ENCODE results near the gene CAPZA2.
"Not testable (repeated sequence)": the region's sequence is repeated elsewhere in the genome, so short reads cannot be mapped to it uniquely, and the experiment has no call there.

The CAPZA2 gene

GRCh38 chr7:116862234-116862950, at the start of gene CAPZA2:
Gene CAPZA2 (plus strand): TSS chr7:116862587. CDS start chr7:116862612, 25 bp downstream.
- DNase-seq (ENCODE audit: low read depth) = peak; percentile 94

DNA sequence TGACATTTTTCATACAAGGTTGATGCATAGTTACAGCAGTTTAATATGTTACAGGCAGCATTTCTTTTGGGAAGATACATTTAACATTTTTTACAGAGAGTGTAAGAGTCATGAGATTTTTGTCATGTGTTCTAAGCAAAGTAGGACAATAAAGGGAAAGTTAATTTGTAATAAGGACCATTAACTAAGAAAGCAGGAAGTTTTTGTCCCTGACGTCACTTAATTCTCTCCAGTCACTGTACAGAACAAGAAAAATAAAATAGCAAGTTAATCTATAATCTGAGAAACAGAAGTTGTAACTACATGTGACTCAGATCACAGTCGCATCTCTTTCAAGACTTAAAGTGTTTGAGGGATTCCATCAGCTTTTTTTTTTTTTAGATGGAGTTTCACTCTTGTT, 49.5 kb upstream of the CAPZA2 start:
- no peak for DNase-seq (ENCODE audit: low read depth)

GRCh38 chr7:116813371-116813770, 49.0 kb upstream of the CAPZA2 start:
- DNase-seq (ENCODE audit: low read depth) = not testable (repeated sequence)

GRCh38 chr7:116815041-116815440, 47.3 kb upstream of the CAPZA2 start:
- no peak for DNase-seq (ENCODE audit: low read depth)

GRCh38 chr7:116820149-116820548, 42.2 kb upstream of the CAPZA2 start:
- no peak for DNase-seq (ENCODE audit: low read depth)

- not testable (repeated sequence) for DNase-seq (ENCODE audit: low read depth)
Measured at GRCh38 chr7:116821647-116822046, 40.7 kb upstream of the CAPZA2 start.

GRCh38 chr7:116824449-116824848, 37.9 kb upstream of the CAPZA2 start:
- DNase-seq (ENCODE audit: low read depth) = no peak

GRCh38 chr7:116828281-116828680, 34.1 kb upstream of the CAPZA2 start:
- no peak for DNase-seq (ENCODE audit: low read depth)

GRCh38 chr7:116829041-116829440, 33.3 kb upstream of the CAPZA2 start:
- DNase-seq (ENCODE audit: low read depth) = no peak

DNA sequence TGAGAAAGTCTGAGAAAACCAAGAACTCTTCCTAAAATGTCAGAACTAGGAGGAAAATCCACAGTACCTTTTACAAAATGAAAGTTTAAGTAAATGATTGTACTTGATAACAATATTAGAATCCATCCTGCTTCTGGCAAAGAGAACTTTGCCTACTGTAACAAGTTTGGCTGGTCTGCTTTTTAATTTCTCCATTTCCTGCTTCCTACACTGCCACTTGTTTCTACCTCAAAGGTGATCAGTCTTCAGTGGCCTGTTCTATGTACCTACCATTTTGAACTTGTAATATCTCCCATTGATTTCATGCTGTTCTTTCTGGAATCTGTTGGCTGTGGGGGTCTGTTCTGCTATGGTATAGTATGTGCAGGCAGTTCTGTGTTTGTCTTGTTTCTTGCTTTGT, 32.9 kb upstream of the CAPZA2 start:
- no peak for DNase-seq (ENCODE audit: low read depth)

- DNase-seq (ENCODE audit: low read depth) = no peak
Measured at GRCh38 chr7:116832692-116833091, 29.7 kb upstream of the CAPZA2 start.

- no peak for DNase-seq (ENCODE audit: low read depth)
Measured at GRCh38 chr7:116834815-116835504, 27.4 kb upstream of the CAPZA2 start.

GRCh38 chr7:116836048-116836447, 26.3 kb upstream of the CAPZA2 start:
- no peak for DNase-seq (ENCODE audit: low read depth)

GRCh38 chr7:116836911-116837310, 25.5 kb upstream of the CAPZA2 start:
- DNase-seq (ENCODE audit: low read depth) = no peak

DNA sequence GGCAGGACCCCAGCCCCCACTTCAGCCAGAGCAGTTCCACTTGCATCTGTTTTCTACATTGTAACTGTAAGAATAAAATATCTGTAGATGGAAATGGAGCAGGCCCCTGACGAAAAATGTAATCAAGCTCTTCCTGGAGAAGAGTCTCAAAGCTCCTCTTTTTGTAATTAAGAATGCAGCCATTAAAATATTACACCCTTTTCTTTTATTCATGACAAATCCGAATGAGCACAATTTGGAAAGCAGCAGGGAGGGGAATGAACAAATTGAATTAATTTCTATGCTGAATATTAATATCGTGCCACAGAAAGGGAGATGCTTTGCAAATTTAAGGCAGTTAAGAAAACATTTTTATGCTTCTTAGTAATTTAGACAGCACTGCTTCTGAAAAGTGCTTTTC, 24.8 kb upstream of the CAPZA2 start:
- DNase-seq (ENCODE audit: low read depth) = no peak

DNA sequence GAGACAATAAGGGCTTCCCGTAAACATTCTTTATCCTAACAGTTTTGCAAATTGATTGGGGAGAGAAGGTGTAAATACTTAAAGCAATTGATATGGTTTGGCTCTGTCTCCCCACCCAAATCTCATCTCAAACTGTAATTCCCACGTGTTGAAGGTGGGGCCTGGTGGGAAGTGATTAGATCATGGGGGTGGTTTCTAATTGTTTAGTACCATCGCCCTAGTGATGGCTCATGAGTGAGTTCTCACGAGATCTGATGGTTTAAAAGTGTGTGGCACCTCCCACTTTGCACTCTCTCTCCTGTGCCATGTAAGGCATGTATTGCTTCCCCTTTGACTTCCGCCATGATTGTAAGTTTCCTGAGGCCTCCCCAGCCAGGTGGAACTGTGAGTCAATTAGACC, 22.1 kb upstream of the CAPZA2 start:
- DNase-seq (ENCODE audit: low read depth) = no peak

- DNase-seq (ENCODE audit: low read depth) = no peak
Measured at GRCh38 chr7:116842371-116842770, 20.0 kb upstream of the CAPZA2 start.

DNA sequence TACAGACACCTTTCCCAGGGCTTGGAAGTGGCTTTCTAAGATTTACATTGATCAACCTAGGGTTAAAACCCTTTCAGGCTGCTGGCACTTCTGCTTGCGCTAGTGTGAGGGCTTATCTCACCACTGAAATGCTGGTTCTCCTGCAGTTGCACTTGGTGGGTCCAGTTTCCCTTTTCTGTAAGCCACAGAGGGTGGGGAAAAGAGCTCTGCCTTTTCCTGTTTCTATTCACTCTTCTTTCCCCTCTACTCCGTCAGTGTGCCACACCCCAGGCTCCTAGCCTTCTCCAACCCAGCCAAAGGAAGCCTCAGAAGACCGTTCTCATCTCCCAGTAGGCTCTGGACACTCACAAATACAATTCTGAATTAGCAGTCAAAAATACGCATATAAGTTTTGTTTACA, 19.0 kb upstream of the CAPZA2 start:
- no peak for DNase-seq (ENCODE audit: low read depth)

DNA sequence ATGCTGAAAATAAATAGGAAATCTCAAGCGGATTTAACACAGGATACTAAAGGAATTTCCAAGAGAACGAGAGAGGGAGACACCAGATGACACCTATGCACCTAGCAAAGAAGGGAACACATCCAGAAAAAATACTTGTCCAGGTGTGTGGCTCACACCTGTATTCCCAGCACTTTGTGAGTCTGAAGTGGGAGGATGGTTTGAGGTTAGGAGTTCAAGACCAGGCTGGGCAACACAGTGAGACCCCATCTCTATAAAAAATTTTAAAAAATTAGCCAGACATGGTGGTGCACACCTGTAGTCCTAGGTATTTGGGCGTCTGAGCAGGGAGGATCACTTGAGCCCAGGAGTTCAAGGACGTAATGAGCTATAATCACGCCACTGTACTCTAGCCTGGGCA, 11.2 kb upstream of the CAPZA2 start:
- no peak for DNase-seq (ENCODE audit: low read depth)

- DNase-seq (ENCODE audit: low read depth) = no peak
Measured at GRCh38 chr7:116851671-116852070, 10.7 kb upstream of the CAPZA2 start.

DNA sequence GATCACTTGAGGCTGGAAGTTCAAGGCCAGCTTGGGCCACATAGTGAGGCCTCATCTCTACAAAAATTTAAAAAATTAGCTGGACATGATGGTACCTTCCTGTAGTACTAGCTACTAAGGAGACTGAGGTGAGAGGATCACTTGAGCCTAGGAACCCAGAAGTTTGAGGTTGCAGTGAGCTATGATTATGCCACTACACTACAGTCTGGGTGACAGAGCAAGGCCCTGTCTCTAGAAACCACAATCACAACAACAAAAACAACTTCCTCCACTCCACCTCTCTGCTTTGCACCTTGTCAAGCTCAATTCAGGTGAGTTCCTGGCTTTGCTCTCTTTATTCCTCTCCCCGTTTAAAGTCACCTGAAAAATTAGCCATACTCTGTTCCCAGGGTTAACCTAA, 8.3 kb upstream of the CAPZA2 start:
- DNase-seq (ENCODE audit: low read depth) = no peak

DNA sequence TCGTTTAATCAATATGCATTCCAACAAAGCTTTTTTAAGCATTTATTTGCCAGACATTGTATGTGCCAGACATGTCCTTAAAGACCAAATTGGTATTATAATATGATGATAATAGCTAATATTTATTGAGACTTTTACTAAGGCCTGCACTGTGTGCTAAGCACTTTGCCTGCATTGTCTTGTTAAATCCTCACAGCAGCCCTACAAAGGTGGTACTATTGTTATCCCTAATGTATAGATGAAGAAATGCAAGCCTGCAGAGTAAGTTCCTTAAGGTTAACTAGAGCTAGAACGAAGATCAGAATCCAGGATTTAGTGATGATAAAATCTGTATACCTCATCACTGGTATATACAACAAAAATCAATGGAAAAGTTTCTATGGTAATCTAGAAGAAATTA, 5.3 kb upstream of the CAPZA2 start:
- DNase-seq (ENCODE audit: low read depth) = no peak

DNA sequence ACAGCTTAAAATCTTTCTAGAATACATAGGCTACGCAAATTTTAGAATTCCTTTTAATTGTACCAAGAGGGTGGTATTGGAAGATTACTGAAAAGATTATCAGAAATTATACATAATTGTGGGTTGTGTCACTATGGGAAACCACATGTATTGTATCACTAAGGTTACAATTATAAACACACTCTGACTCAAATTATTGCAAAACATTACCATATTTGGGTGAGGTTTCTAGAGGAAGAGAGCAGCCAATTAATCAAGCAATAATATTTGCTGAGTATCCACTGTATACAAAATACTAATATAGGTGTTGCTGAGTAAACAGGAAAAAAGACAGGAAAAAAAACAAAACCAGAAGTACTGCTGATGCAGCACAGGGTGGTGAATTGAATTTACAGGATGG, 3.1 kb upstream of the CAPZA2 start:
- DNase-seq (ENCODE audit: low read depth) = no peak

GRCh38 chr7:116861717-116862116, 670 bp upstream of the CAPZA2 start:
- DNase-seq (ENCODE audit: low read depth) = no peak

Measured in activated T-cell treated with anti-CD3 and anti-CD28 coated beads for 1 hour (primary cell).